Ishikawa (cell line): ENCODE measurements around the gene SCNN1A.

Experiments
- CEBPB ChIP-seq: IDR thresholded peaks from 2 replicates; pipeline ENCODE4 v1.6.1; 2012
- CREB1 ChIP-seq: IDR thresholded peaks from 2 replicates; pipeline ENCODE4 v1.6.1; 2012; ENCODE audit warnings: low read depth
- EGR1 ChIP-seq: IDR thresholded peaks from 2 replicates; pipeline ENCODE4 v1.6.1; 2012
- EP300 ChIP-seq: IDR thresholded peaks from 2 replicates; pipeline ENCODE4 v1.6.1; 2012; ENCODE audit warnings: borderline replicate concordance
- FOXM1 ChIP-seq: IDR thresholded peaks from 2 replicates; pipeline ENCODE4 v1.6.1; 2012; ENCODE audit warnings: low read depth, borderline replicate concordance
- MAX ChIP-seq: IDR thresholded peaks from 2 replicates; pipeline ENCODE4 v1.6.1; 2012
- NFIC ChIP-seq: IDR thresholded peaks from 2 replicates; pipeline ENCODE4 v1.6.1; 2012
- RAD21 ChIP-seq: IDR thresholded peaks from 2 replicates; pipeline ENCODE4 v1.6.1; 2012; ENCODE audit warnings: low read depth
- REST ChIP-seq: IDR thresholded peaks from 2 replicates; pipeline ENCODE4 v1.6.1; 2012; ENCODE audit warnings: low read depth, mild to moderate bottlenecking
- TAF1 ChIP-seq: IDR thresholded peaks from 2 replicates; pipeline ENCODE4 v1.6.1; 2012; ENCODE audit warnings: low read depth, mild to moderate bottlenecking
- TCF12 ChIP-seq: IDR thresholded peaks from 2 replicates; pipeline ENCODE4 v1.6.1; 2012; ENCODE audit warnings: low read depth
- TEAD4 ChIP-seq: IDR thresholded peaks from 2 replicates; pipeline ENCODE4 v1.6.1; 2012
- USF1 ChIP-seq: IDR thresholded peaks from 2 replicates; pipeline ENCODE4 v1.6.1; 2012
- YY1 ChIP-seq: IDR thresholded peaks from 2 replicates; pipeline ENCODE4 v1.6.1; 2012; ENCODE audit warnings: low read depth
- ZBTB7A ChIP-seq: IDR thresholded peaks from 2 replicates; pipeline ENCODE4 v1.6.1; 2012; ENCODE audit warnings: low read depth

SCNN1A gene

GRCh38 chr12:6340745-6341416 lies 34.5 kb downstream of the SCNN1A start:
- TF ChIP-seq TAF1 = peak; percentile 11; the same call in 1 of the 2 replicates
- TF ChIP-seq CEBPB = no peak
- no peak for TF ChIP-seq YY1

- TF ChIP-seq EP300 (no peak), ZBTB7A (0 out of 2 replicates have a peak, but pooled peaks have one; percentile 38)
Observed at GRCh38 chr12:6340032-6340638, 35.2 kb downstream of the SCNN1A start.

- TF ChIP-seq FOXM1 (no peak), MAX (no peak), NFIC (no peak), TEAD4 (no peak), TCF12 (no peak), USF1 (no peak), CREB1 (no peak), TAF1 (no peak), ZBTB7A (no peak), EP300 (no peak), EGR1 (no peak), YY1 (no peak), RAD21 (no peak), REST (no peak)
Observed at GRCh38 chr12:6338955-6339354, 36.4 kb downstream of the SCNN1A start.

GRCh38 chr12:6337958-6338433 lies 37.4 kb downstream of the SCNN1A start:
- no peak for TF ChIP-seq REST
- TF ChIP-seq CEBPB = no peak
- TF ChIP-seq RAD21 = no peak
- TF ChIP-seq ZBTB7A = no peak

GRCh38 chr12:6336889-6337853 lies 38.2 kb downstream of the SCNN1A start:
- peak; percentile 65 for TF ChIP-seq ZBTB7A
- TF ChIP-seq NFIC = no peak
- no peak for TF ChIP-seq FOXM1
- peak; percentile 65; the same call in 1 of the 2 replicates for TF ChIP-seq CEBPB
- TF ChIP-seq MAX = no peak
- no peak; the same call in 1 of the 2 replicates for TF ChIP-seq EP300
- TF ChIP-seq RAD21 = no peak
- TF ChIP-seq USF1 = no peak
- TF ChIP-seq TAF1 = 0 out of 2 replicates have a peak, but pooled peaks have one; percentile 24
- no peak for TF ChIP-seq TEAD4
